ENCODE measurements around the gene SLC1A4. TPM values are rescaled to one million over a fixed set of nuclear protein-coding genes. Genes with fewer than 3 reads are reported as not detected.

SLC1A4 gene
- total and polyA plus RNA-seq, 2 of the 4 experiments (the other 2 are of a cell fraction), result 6.8 to 8.1 TPM

- ChIA-PET POLR2A (ENCODE audit: unreplicated experiment) (no interaction called here), CTCF (no interaction called here)
These were observed 36.4 kb downstream of the SLC1A4 start for GRCh38 chr2:65025453-65026123.

More at GRCh38 chr2:65025453-65026123, 36.4 kb downstream of the SLC1A4 start:
- peaks cover 13% of the 10 kb centered on the region; the same call in 1 of the 2 replicates for H3K36me3 ChIP-seq (ENCODE audit: control insufficient read depth, insufficient read depth, low read length)
- H2BK15ac ChIP-seq (ENCODE audit: low read depth, low read length), result no peak overlapping the region
- H4K91ac ChIP-seq (ENCODE audit: insufficient read depth, low read depth, low read length), result no peak overlapping the region
- H3K79me1 ChIP-seq (ENCODE audit: low read depth in 1 of 2, low read length in 2 of 2), result no peaks in the 10 kb centered on the region
- H3K14ac ChIP-seq (replicated peaks; ENCODE audit: low read depth, low read length), result 0 out of 2 replicates have a peak overlapping the region, but pooled peaks have one; percentile 6
- H2BK5ac ChIP-seq (ENCODE audit: low read depth, low read length, poor library complexity, severe bottlenecking), result no peak overlapping the region
- H4K5ac ChIP-seq (ENCODE audit: low read depth, low read length), result no peak overlapping the region
- DNase-seq (no peak), ATAC-seq (ENCODE audit: low read depth) (no peak)
- H2AK5ac ChIP-seq (ENCODE audit: low read depth, low read length), result no peak overlapping the region
- no peaks in the 10 kb centered on the region for H4K20me1 ChIP-seq (ENCODE audit: insufficient read depth, low read length)
- H3K27ac ChIP-seq (ENCODE audit: insufficient read depth, low read length), result no peak overlapping the region
- in situ Hi-C loops (cut with MboI; ENCODE audit: low sequenced_read_pairs), result loop anchor here (25.0 kb wide), 1 partner anchor 688 kb away; no protein-coding TSS in a partner anchor
- intact Hi-C loops (cut with micrococcal nuclease), result no loop called here
- no peak overlapping the region for H3K56ac ChIP-seq (ENCODE audit: extremely low read depth, insufficient read depth, low read length)
- no peak overlapping the region; the same call in 1 of the 2 replicates for H2BK20ac ChIP-seq (ENCODE audit: low read depth, low read length)
- H4K8ac ChIP-seq (ENCODE audit: low read depth in 2 of 2, low read length in 2 of 2), result no peak overlapping the region
- no peaks in the 10 kb centered on the region for H3K27me3 ChIP-seq (ENCODE audit: control insufficient read depth, insufficient read depth, low read length)
- no peak overlapping the region for H3K4me3 ChIP-seq (ENCODE audit: insufficient read depth, low read depth, low read length)
- no peak overlapping the region for H3K18ac ChIP-seq (ENCODE audit: low read depth, low read length)
- peaks cover 11% of the 10 kb centered on the region for H3K4me1 ChIP-seq (ENCODE audit: control insufficient read depth, insufficient read depth, low read length)
- BruUV-seq (replicated peaks), result no TSS peak
- dilution Hi-C loops (cut with HindIII; ENCODE audit: low sequenced_read_pairs, unreplicated experiment), result no loop called here
- no peak overlapping the region for H2BK120ac ChIP-seq (ENCODE audit: low read depth, low read length)
- 100% methylated on average over 1 of the region's 8 CpGs; no CpG with 5 or more reads in 1 of the 2 experiments for WGBS, 2 experiments (ENCODE audit: extremely low coverage in 2 of 2, insufficient read length in 1 of 2)
- H2AK9ac ChIP-seq (replicated peaks; ENCODE audit: low read depth, low read length, poor library complexity), result no peak overlapping the region
- H3K9ac ChIP-seq (ENCODE audit: low read depth, low read length), result no peak overlapping the region
- no peak overlapping the region for H3K4me2 ChIP-seq (ENCODE audit: low read depth, low read length)
- no peak overlapping the region for H3K23ac ChIP-seq (ENCODE audit: low read depth, low read length)
- H3K4ac ChIP-seq (ENCODE audit: low read depth, low read length), result 0 out of 2 replicates have a peak overlapping the region, but pooled peaks have one; percentile 25
- H3K9me1 ChIP-seq (ENCODE audit: insufficient read depth, low read length), result peaks cover 10% of the 10 kb centered on the region; the same call in 1 of the 2 replicates
- H2AFZ ChIP-seq (replicated peaks; ENCODE audit: low read length, poor library complexity), result no peak overlapping the region
- TF ChIP-seq, protein P1, sequence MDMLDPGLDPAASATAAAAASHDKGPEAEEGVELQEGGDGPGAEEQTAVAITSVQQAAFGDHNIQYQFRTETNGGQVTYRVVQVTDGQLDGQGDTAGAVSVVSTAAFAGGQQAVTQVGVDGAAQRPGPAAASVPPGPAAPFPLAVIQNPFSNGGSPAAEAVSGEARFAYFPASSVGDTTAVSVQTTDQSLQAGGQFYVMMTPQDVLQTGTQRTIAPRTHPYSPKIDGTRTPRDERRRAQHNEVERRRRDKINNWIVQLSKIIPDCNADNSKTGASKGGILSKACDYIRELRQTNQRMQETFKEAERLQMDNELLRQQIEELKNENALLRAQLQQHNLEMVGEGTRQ (IDR thresholded peaks at IDR 0.05; ENCODE audit: low read depth, low read length), result no peak
- H3K9me3 ChIP-seq (ENCODE audit: control insufficient read depth, insufficient read depth, low read length), result no peaks in the 10 kb centered on the region

Measured in IMR-90 (cell line).